HepG2 (cell line): ENCODE results near the gene DNAJC28. TPM values are rescaled to one million over a fixed set of nuclear protein-coding genes. Genes with fewer than 3 reads are reported as not detected.

Experiments used
- ADNP ChIP-seq: sonication (generic); formaldehyde crosslinking; IDR thresholded peaks from 2 replicates; pipeline ENCODE4 v1.4.0; 2020; ENCODE audit warnings: missing genetic modification reagents
- ARNTL ChIP-seq: sonication (generic); formaldehyde crosslinking; IDR thresholded peaks from 2 replicates; pipeline ENCODE4 v1.4.0; 2020; ENCODE audit warnings: mild to moderate bottlenecking, missing genetic modification reagents
- ATF4 ChIP-seq, 2 experiments: fragments of 450-650 bp in 1 of 2; sonication (generic) in 1 of 2; formaldehyde crosslinking; IDR thresholded peaks; 2 replicates each; pipeline versions ENCODE4 v1.5.0 to v1.8.0; 2020 to 2022; ENCODE audit warnings: mild to moderate bottlenecking in 1 of 2, missing genetic modification reagents in 1 of 2
- ATF7 ChIP-seq, 2 experiments: fragments of 450-650 bp in 1 of 2; sonication (generic) in 1 of 2; formaldehyde crosslinking in 1 of 2; IDR thresholded peaks; 2 replicates each; pipeline versions ENCODE4 v1.4.0 to v1.6.1; 2016 to 2020; ENCODE audit warnings: antibody characterized with exemption in 1 of 2, mild to moderate bottlenecking in 1 of 2, missing genetic modification reagents in 1 of 2
- CEBPB ChIP-seq: IDR thresholded peaks from 2 replicates; pipeline ENCODE4 v1.6.1; 2011; ENCODE audit warnings: low read depth, low read length, improper control_type of control experiment, borderline replicate concordance
- CEBPG ChIP-seq: IDR thresholded peaks from 2 replicates; pipeline ENCODE4 v1.6.1; 2016
- ETV5 ChIP-seq: IDR thresholded peaks from 2 replicates; pipeline ENCODE4 v1.6.1; 2018; ENCODE audit warnings: missing biosample characterization, missing genetic modification reagents, inconsistent platforms, borderline replicate concordance
- HCFC1 ChIP-seq: fragments of 150-350 bp; IDR thresholded peaks from 2 replicates; pipeline ENCODE4 v1.6.1; 2014; ENCODE audit warnings: low read depth, low read length
- HOXD1 ChIP-seq: sonication (generic); formaldehyde crosslinking; IDR thresholded peaks from 2 replicates; pipeline ENCODE4 v1.5.0; 2020; ENCODE audit warnings: missing genetic modification reagents
- KDM2A ChIP-seq: sonication (generic); formaldehyde crosslinking; IDR thresholded peaks from 2 replicates; pipeline ENCODE4 v1.4.0; 2020; ENCODE audit warnings: low read depth, missing genetic modification reagents, borderline replicate concordance
- RARA ChIP-seq: IDR thresholded peaks from 2 replicates; pipeline ENCODE4 v1.6.1; 2016; ENCODE audit warnings: missing genetic modification reagents, missing compliant biosample characterization
- ZMAT3 ChIP-seq: sonication (generic); formaldehyde crosslinking; conservative IDR thresholded peaks from 2 replicates; pipeline ENCODE4 v1.7.0; 2021; ENCODE audit warnings: missing genetic modification reagents
- ZMYM3 ChIP-seq: sonication (generic); formaldehyde crosslinking; IDR thresholded peaks from 2 replicates; pipeline ENCODE4 v1.5.1; 2020; ENCODE audit warnings: mild to moderate bottlenecking, missing genetic modification reagents
- ZNF331 ChIP-seq: sonication (generic); formaldehyde crosslinking; IDR thresholded peaks from 2 replicates; pipeline ENCODE4 v1.4.0; 2020; ENCODE audit warnings: missing genetic modification reagents
- ZNF350 ChIP-seq: sonication (generic); formaldehyde crosslinking; IDR thresholded peaks from 2 replicates; pipeline ENCODE4 v1.4.0; 2020; ENCODE audit warnings: mild to moderate bottlenecking, low read depth, missing genetic modification reagents, borderline replicate concordance
- ZNF431 ChIP-seq: sonication (generic); formaldehyde crosslinking; IDR thresholded peaks from 2 replicates; pipeline ENCODE4 v1.9.0; 2022; ENCODE audit warnings: missing genetic modification reagents, low read depth, mild to moderate bottlenecking, borderline replicate concordance
- ZNF530 ChIP-seq: sonication (generic); formaldehyde crosslinking; IDR thresholded peaks from 2 replicates; pipeline ENCODE4 v1.5.0; 2020; ENCODE audit warnings: low read depth, mild to moderate bottlenecking, missing genetic modification reagents
- ZNF558 ChIP-seq: sonication (generic); formaldehyde crosslinking; IDR thresholded peaks from 2 replicates; pipeline ENCODE4 v1.9.0; 2022; ENCODE audit warnings: mild to moderate bottlenecking, missing genetic modification reagents, borderline replicate concordance
- polyA plus RNA-seq, 8 experiments: library from polyadenylated mRNA; depleted of rRNA in 3 of 8; stranded (reverse) in 7 of 8; unstranded in 1 of 8; fragments of >200 nt; fragmentation: Illumina TruSeq in 4 of 8; extraction: Trizol in 4 of 8; gene quantifications; 2 replicates each; pipeline versions ENCODE4 v1.2.1 to v1.2.3, GENCODE V29; 2011 to 2016; ENCODE audit warnings: low read depth in 4 of 8, missing spikeins in 1 of 8, mixed read lengths in 1 of 8; ENCODE audit not compliant: insufficient read depth in 1 of 8
- total RNA-seq, 5 experiments: library from RNA; depleted of rRNA; stranded (reverse); fragments of >200 nt; fragmentation: Illumina TruSeq; extraction: Trizol; gene quantifications; 2 replicates each; pipeline ENCODE4 v1.2.3, GENCODE V29; 2016; ENCODE audit warnings: low read depth in 1 of 5

DNAJC28 gene
- total and polyA plus RNA-seq, 2 of the 13 experiments (the other 11 are each of a cell fraction or from before 2014, with no cell fraction given), result 1.5 to 3.3 TPM

DNA sequence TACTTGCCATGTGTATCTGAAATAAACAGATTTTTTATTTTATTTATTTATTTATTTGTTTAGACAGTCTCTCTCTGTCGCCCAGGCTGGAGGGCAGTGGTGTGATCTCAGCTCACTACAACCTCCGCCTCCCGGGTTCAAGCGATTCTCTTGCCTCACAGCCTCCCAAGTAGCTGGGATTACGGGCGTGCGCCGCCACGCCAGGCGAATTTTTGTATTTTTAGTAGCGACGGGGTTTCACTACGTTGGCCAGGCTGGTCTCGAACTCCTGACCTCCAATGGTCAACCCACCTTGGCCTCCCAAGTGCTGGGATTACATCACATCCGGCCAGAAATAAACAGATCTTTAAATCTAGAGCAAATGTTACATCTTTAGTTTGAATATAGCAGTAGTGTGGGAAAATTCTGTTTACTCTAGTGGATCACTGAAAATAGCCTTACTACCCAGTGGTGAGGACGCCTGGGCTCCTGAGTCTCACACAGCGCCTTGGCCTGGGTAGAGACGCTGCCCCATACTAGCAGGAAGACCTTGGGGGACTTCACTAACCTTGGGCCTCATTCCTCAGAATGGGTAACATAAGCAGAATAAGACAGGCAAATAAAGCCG, 49.7 kb upstream of the DNAJC28 start (continued):
- TF ChIP-seq RARA (CRISPR knock-in tag) (peak; percentile 22; the same call in 1 of the 2 replicates), ZNF530 (CRISPR knock-in tag) (no peak), ADNP (CRISPR knock-in tag) (peak; percentile 80), ZNF350 (no peak), ETV5 (peak; percentile 65; the same call in 1 of the 2 replicates), HOXD1 (CRISPR knock-in tag) (no peak), ZNF331 (no peak), HCFC1 (no peak), ZNF558 (CRISPR knock-in tag) (no peak), CEBPB (peak; percentile 30; the same call in 1 of the 2 replicates), ATF7 (IDR thresholded peaks at IDR 0.05) (no peak), ATF7 (CRISPR knock-in tag; IDR thresholded peaks at IDR 0.05) (0 out of 2 replicates have a peak, but pooled peaks have one; percentile 32), ARNTL (CRISPR knock-in tag) (0 out of 2 replicates have a peak, but pooled peaks have one; percentile 1), ZMYM3 (CRISPR knock-in tag) (peak; percentile 51; the same call in 1 of the 2 replicates), KDM2A (CRISPR knock-in tag) (0 out of 2 replicates have a peak, but pooled peaks have one; percentile 31), ATF4 (CRISPR knock-in tag; IDR thresholded peaks at IDR 0.05) (peak in 1 of 2 experiments; percentile 78; a peak in 2 of 4 replicates), ZNF431 (CRISPR knock-in tag) (0 out of 2 replicates have a peak, but pooled peaks have one; percentile 6), ZMAT3 (CRISPR knock-in tag) (no peak), CEBPG (peak; percentile 70)
